Liver (tissue), 9 donors: ENCODE measurements around the gene NFYB. TPM values are rescaled to one million over a fixed set of nuclear protein-coding genes. Genes with fewer than 3 reads are reported as not detected.

Experiments
- DNase-seq: peaks from one replicate; pipeline ENCODE4 v3.0.0-alpha.2; 2017; ENCODE audit warnings: low spot score
- H3K27ac ChIP-seq, 2 donors: one replicate each; pipeline ENCODE4 v1.7.0; 2013; ENCODE audit warnings: inconsistent platforms in 2 of 2, low read length in 2 of 2, control low read depth in 1 of 2, low read depth in 1 of 2, mild to moderate bottlenecking in 1 of 2
- H3K27me3 ChIP-seq, 4 donors: one replicate each; pipeline versions ENCODE4 v1.6.1 to v1.7.0; 2013; ENCODE audit warnings: low read length in 3 of 4, inconsistent platforms in 1 of 4, mild to moderate bottlenecking in 1 of 4, moderate library complexity in 1 of 4; ENCODE audit not compliant: control insufficient read depth in 4 of 4, insufficient read depth in 4 of 4
- H3K36me3 ChIP-seq, 4 donors: one replicate each; pipeline versions ENCODE4 v1.6.1 to v1.7.0; 2013; ENCODE audit warnings: low read length in 3 of 4, mild to moderate bottlenecking in 3 of 4, low read depth in 1 of 4, moderate library complexity in 1 of 4; ENCODE audit not compliant: control insufficient read depth in 4 of 4, insufficient read depth in 3 of 4
- H3K4me1 ChIP-seq, 4 donors: one replicate each; pipeline versions ENCODE4 v1.6.1 to v1.7.0; 2013; ENCODE audit warnings: low read length in 3 of 4, mild to moderate bottlenecking in 3 of 4, moderate library complexity in 1 of 4; ENCODE audit not compliant: control insufficient read depth in 4 of 4, insufficient read depth in 4 of 4
- H3K4me3 ChIP-seq, 3 donors: one replicate each; pipeline versions ENCODE4 v1.6.1 to v1.7.0; 2013; ENCODE audit warnings: low read length in 3 of 3, control low read depth in 1 of 3, low read depth in 1 of 3, mild to moderate bottlenecking in 1 of 3
- H3K9ac ChIP-seq, 2 donors: one replicate each; pipeline ENCODE4 v1.7.0; 2013; ENCODE audit warnings: low read length in 2 of 2, mild to moderate bottlenecking in 2 of 2, moderate library complexity in 2 of 2, control low read depth in 1 of 2, low read depth in 1 of 2
- H3K9me3 ChIP-seq, 4 donors: one replicate each; pipeline versions ENCODE4 v1.6.1 to v1.7.0; 2013; ENCODE audit warnings: low read length in 3 of 4; ENCODE audit not compliant: control insufficient read depth in 4 of 4
- EGR1 ChIP-seq, 2 donors: IDR thresholded peaks; 2 replicates each; pipeline ENCODE4 v1.6.1; 2016 to 2018; ENCODE audit warnings: antibody characterized with exemption in 2 of 2, low read depth in 2 of 2
- FOXA1 ChIP-seq: IDR thresholded peaks from 2 replicates; pipeline ENCODE4 v1.6.1; 2016; ENCODE audit warnings: antibody characterized with exemption
- GABPA ChIP-seq, 2 donors: IDR thresholded peaks in 1 of 2; conservative IDR thresholded peaks in 1 of 2; 2 replicates each; pipeline ENCODE4 v1.6.1; 2016; ENCODE audit warnings: antibody characterized with exemption in 2 of 2, mild to moderate bottlenecking in 1 of 2, moderate library complexity in 1 of 2
- HNF4G ChIP-seq: IDR thresholded peaks from 2 replicates; pipeline ENCODE4 v1.6.1; 2016; ENCODE audit warnings: antibody characterized with exemption
- JUND ChIP-seq, 2 donors: IDR thresholded peaks; 2 replicates each; pipeline ENCODE4 v1.6.1; 2016; ENCODE audit warnings: antibody characterized with exemption in 2 of 2
- NR2F2 ChIP-seq: IDR thresholded peaks from 2 replicates; pipeline ENCODE4 v1.6.1; 2016; ENCODE audit warnings: antibody characterized with exemption
- RXRA ChIP-seq, 2 donors: IDR thresholded peaks; 2 replicates each; pipeline ENCODE4 v1.6.1; 2017 to 2018; ENCODE audit warnings: antibody characterized with exemption in 2 of 2, mild to moderate bottlenecking in 1 of 2
- TAF1 ChIP-seq: conservative IDR thresholded peaks from 2 replicates; pipeline ENCODE4 v1.6.1; 2016; ENCODE audit warnings: antibody characterized with exemption, mild to moderate bottlenecking
- YY1 ChIP-seq: IDR thresholded peaks from 2 replicates; pipeline ENCODE4 v1.6.1; 2016; ENCODE audit warnings: antibody characterized with exemption, mild to moderate bottlenecking
- WGBS: extraction: QIAGEN DNeasy Blood & Tissue Kit; methylation state at CpG from one replicate; pipeline ENCODE4 v1.1.7; 2013; 5-methylcytosine and 5-hydroxymethylcytosine counted together
- polyA plus RNA-seq, 2 donors: library from polyadenylated mRNA; stranded (reverse) in 1 of 2; unstranded in 1 of 2; fragments of 200-250 nt in 1 of 2; fragments of >200 nt in 1 of 2; fragmentation: Nextera tagmentation in 1 of 2; extraction: Ambion mirVana in 1 of 2; gene quantifications; one replicate each; pipeline versions ENCODE4 v1.2.1 to v1.2.3, GENCODE V29; 2013 to 2015
- total RNA-seq, 2 donors: library from RNA; depleted of rRNA; stranded (reverse); fragments of >200 nt; gene quantifications; one replicate each; pipeline ENCODE4 v1.2.3, GENCODE V29; 2014
- TF ChIP-seq, protein P1 (sequence below): IDR thresholded peaks from 2 replicates; pipeline ENCODE4 v1.6.1; 2016; ENCODE audit warnings: antibody characterized with exemption
- TF ChIP-seq, protein P2 (sequence below): IDR thresholded peaks from 2 replicates; pipeline ENCODE4 v1.6.1; 2016; ENCODE audit warnings: antibody characterized with exemption
- TF ChIP-seq, protein P3 (sequence below): IDR thresholded peaks from 2 replicates; pipeline ENCODE4 v1.6.1; 2016; ENCODE audit warnings: antibody characterized with exemption, mild to moderate bottlenecking
- TF ChIP-seq, protein P4 (sequence below): fragments of 150-350 bp; IDR thresholded peaks from 2 replicates; pipeline ENCODE4 v1.5.1; 2017; ENCODE audit warnings: improper control_type of control experiment, low read depth, low read length; ENCODE audit not compliant: missing input control
- TF ChIP-seq, protein P5 (sequence below): IDR thresholded peaks from 2 replicates; pipeline ENCODE4 v1.6.1; 2016; ENCODE audit warnings: antibody characterized with exemption
- donor health status: healthy.
- donor health status: healthy.
- donor health status: healthy.
- donor health status: healthy.
- donor health status: healthy.

NFYB gene
- total and polyA plus RNA-seq, 4 donors = 7.6 to 14.6 (median 11.5) TPM

DNA sequence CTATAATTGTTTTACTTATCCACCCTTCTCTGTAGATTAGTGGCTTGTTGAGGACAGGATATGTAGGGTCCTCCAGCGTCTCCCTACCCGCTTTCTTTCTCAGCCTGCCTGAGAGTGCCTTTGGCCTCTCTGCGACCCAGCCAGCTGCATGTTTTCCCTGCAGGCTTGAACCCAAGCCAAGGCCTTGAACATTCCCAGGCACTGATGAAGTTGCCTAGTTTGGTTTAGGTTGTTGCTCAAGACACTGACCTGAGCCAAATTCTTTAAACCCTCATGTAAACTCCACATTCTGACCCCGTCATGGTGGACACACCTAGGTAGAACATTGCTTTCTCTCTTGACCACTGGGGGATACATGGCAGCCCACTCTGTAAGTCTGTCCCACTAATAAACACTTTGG lies 44.1 kb upstream of the NFYB start:
- WGBS = 58% methylated on average over 4 of the region's 4 CpGs
- Histone ChIP-seq H3K27ac (no peak overlapping the region), H3K9ac (no peak overlapping the region), H3K4me1 (peaks cover 0 to 5% (median 4%) of the 10 kb centered on the region in 4 donors), H3K27me3 (no peaks in the 10 kb centered on the region), H3K36me3 (no peaks in the 10 kb centered on the region), H3K4me3 (no peak overlapping the region), H3K9me3 (peaks cover 0 to 18% (median 10%) of the 10 kb centered on the region in 4 donors)
- no peak for DNase-seq
- TF ChIP-seq GABPA (IDR thresholded peaks at IDR 0.05 in 1 of 2, conservative IDR thresholded peaks at IDR 0.05 in 1 of 2) (no peak), EGR1 (IDR thresholded peaks at IDR 0.05; ENCODE audit: low read depth in 2 of 2) (no peak), NR2F2 (no peak), JUND (IDR thresholded peaks at IDR 0.05) (no peak), HNF4G (no peak), FOXA1 (no peak), RXRA (IDR thresholded peaks at IDR 0.05) (peak; percentile 51 to 71)
- TF ChIP-seq, protein P1, sequence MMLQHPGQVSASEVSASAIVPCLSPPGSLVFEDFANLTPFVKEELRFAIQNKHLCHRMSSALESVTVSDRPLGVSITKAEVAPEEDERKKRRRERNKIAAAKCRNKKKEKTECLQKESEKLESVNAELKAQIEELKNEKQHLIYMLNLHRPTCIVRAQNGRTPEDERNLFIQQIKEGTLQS = no peak
- TF ChIP-seq, protein P2, sequence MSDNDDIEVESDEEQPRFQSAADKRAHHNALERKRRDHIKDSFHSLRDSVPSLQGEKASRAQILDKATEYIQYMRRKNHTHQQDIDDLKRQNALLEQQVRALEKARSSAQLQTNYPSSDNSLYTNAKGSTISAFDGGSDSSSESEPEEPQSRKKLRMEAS = peak; percentile 10

DNA sequence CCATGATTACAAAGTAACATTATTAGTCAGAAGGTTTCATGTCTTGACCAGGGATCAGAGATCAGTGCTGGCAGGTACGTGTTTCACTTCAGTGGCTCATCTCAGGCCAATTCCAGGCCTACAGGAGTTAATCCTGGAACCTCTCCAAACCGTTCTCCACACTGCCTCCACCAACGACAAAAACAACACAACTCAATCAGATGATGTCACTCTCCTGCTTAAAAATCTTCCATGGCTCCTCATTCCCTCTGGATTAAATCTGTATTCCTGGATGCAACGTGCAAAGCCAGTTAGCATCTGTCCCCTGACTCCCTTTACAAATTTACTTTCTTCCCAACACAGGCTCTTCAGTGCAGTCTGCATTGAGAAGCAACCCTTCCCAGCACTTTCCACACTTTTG lies 43.3 kb upstream of the NFYB start:
- peaks cover 0 to 18% (median 10%) of the 10 kb centered on the region in 4 donors for H3K9me3 ChIP-seq
- no peak for DNase-seq
- no peak overlapping the region for H3K4me3 ChIP-seq
- no peaks in the 10 kb centered on the region for H3K27me3 ChIP-seq
- no peak overlapping the region for H3K27ac ChIP-seq
- TF ChIP-seq, protein P3, sequence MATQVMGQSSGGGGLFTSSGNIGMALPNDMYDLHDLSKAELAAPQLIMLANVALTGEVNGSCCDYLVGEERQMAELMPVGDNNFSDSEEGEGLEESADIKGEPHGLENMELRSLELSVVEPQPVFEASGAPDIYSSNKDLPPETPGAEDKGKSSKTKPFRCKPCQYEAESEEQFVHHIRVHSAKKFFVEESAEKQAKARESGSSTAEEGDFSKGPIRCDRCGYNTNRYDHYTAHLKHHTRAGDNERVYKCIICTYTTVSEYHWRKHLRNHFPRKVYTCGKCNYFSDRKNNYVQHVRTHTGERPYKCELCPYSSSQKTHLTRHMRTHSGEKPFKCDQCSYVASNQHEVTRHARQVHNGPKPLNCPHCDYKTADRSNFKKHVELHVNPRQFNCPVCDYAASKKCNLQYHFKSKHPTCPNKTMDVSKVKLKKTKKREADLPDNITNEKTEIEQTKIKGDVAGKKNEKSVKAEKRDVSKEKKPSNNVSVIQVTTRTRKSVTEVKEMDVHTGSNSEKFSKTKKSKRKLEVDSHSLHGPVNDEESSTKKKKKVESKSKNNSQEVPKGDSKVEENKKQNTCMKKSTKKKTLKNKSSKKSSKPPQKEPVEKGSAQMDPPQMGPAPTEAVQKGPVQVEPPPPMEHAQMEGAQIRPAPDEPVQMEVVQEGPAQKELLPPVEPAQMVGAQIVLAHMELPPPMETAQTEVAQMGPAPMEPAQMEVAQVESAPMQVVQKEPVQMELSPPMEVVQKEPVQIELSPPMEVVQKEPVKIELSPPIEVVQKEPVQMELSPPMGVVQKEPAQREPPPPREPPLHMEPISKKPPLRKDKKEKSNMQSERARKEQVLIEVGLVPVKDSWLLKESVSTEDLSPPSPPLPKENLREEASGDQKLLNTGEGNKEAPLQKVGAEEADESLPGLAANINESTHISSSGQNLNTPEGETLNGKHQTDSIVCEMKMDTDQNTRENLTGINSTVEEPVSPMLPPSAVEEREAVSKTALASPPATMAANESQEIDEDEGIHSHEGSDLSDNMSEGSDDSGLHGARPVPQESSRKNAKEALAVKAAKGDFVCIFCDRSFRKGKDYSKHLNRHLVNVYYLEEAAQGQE = no peak
- TF ChIP-seq GABPA (IDR thresholded peaks at IDR 0.05 in 1 of 2, conservative IDR thresholded peaks at IDR 0.05 in 1 of 2) = no peak
- TF ChIP-seq, protein P4, sequence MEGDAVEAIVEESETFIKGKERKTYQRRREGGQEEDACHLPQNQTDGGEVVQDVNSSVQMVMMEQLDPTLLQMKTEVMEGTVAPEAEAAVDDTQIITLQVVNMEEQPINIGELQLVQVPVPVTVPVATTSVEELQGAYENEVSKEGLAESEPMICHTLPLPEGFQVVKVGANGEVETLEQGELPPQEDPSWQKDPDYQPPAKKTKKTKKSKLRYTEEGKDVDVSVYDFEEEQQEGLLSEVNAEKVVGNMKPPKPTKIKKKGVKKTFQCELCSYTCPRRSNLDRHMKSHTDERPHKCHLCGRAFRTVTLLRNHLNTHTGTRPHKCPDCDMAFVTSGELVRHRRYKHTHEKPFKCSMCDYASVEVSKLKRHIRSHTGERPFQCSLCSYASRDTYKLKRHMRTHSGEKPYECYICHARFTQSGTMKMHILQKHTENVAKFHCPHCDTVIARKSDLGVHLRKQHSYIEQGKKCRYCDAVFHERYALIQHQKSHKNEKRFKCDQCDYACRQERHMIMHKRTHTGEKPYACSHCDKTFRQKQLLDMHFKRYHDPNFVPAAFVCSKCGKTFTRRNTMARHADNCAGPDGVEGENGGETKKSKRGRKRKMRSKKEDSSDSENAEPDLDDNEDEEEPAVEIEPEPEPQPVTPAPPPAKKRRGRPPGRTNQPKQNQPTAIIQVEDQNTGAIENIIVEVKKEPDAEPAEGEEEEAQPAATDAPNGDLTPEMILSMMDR = no peak
- TF ChIP-seq, protein P5, sequence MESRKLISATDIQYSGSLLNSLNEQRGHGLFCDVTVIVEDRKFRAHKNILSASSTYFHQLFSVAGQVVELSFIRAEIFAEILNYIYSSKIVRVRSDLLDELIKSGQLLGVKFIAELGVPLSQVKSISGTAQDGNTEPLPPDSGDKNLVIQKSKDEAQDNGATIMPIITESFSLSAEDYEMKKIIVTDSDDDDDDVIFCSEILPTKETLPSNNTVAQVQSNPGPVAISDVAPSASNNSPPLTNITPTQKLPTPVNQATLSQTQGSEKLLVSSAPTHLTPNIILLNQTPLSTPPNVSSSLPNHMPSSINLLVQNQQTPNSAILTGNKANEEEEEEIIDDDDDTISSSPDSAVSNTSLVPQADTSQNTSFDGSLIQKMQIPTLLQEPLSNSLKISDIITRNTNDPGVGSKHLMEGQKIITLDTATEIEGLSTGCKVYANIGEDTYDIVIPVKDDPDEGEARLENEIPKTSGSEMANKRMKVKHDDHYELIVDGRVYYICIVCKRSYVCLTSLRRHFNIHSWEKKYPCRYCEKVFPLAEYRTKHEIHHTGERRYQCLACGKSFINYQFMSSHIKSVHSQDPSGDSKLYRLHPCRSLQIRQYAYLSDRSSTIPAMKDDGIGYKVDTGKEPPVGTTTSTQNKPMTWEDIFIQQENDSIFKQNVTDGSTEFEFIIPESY = no peak
- no peak for TF ChIP-seq RXRA (IDR thresholded peaks at IDR 0.05)
- TF ChIP-seq TAF1 = no peak
- TF ChIP-seq FOXA1 = no peak
- TF ChIP-seq JUND (IDR thresholded peaks at IDR 0.05) = no peak
- TF ChIP-seq YY1 = no peak
- TF ChIP-seq NR2F2 = no peak
- TF ChIP-seq, protein P1 = no peak
- TF ChIP-seq EGR1 (IDR thresholded peaks at IDR 0.05; ENCODE audit: low read depth in 2 of 2) = no peak
- H3K4me1 ChIP-seq = no peaks in the 10 kb centered on the region
- WGBS = 65% methylated on average over 4 of the region's 4 CpGs
- H3K9ac ChIP-seq = no peak overlapping the region
- H3K36me3 ChIP-seq = no peaks in the 10 kb centered on the region
